ENCODE measurements around the gene MACF1.

The MACF1 gene

GRCh38 chr1:39395357-39395831 is 190.9 kb downstream of the MACF1 start:
- H3K9me3 Mint-ChIP-seq: no peaks in the 10 kb centered on the region
- H3K4me1 Mint-ChIP-seq: peaks cover 89% of the 10 kb centered on the region
- peak overlapping the region; percentile 3 to 69 (median 58) for H3K4me3 Mint-ChIP-seq
- peaks cover 8% of the 10 kb centered on the region for H3K36me3 Mint-ChIP-seq (ENCODE audit: low read depth)
- H3K27me3 Mint-ChIP-seq (ENCODE audit: low read depth): no peaks in the 10 kb centered on the region
- H3K27ac Mint-ChIP-seq: peak overlapping the region; percentile 96 to 99 (median 97)
- no peak for TF ChIP-seq CTCF (IDR thresholded peaks at IDR 0.05; ENCODE audit: unreplicated experiment in 3 of 3)

- H3K36me3 Mint-ChIP-seq (ENCODE audit: low read depth): peaks cover 1% of the 10 kb centered on the region
- no peaks in the 10 kb centered on the region for H3K27me3 Mint-ChIP-seq (ENCODE audit: low read depth)
- H3K4me1 Mint-ChIP-seq: peaks cover 81% of the 10 kb centered on the region
- peak overlapping the region; percentile 96 to 99 (median 97) for H3K27ac Mint-ChIP-seq
- H3K4me3 Mint-ChIP-seq: no peak overlapping the region
- H3K9me3 Mint-ChIP-seq: no peaks in the 10 kb centered on the region
- no peak for TF ChIP-seq CTCF (IDR thresholded peaks at IDR 0.05; ENCODE audit: unreplicated experiment in 3 of 3)
Observed at GRCh38 chr1:39396671-39397070, 192.2 kb downstream of the MACF1 start.

- H3K4me1 Mint-ChIP-seq: peaks cover 77% of the 10 kb centered on the region
- peak overlapping the region; percentile 94 to 96 (median 95) for H3K27ac Mint-ChIP-seq
- H3K36me3 Mint-ChIP-seq (ENCODE audit: low read depth): no peaks in the 10 kb centered on the region
- H3K27me3 Mint-ChIP-seq (ENCODE audit: low read depth): no peaks in the 10 kb centered on the region
- TF ChIP-seq CTCF (IDR thresholded peaks at IDR 0.05; ENCODE audit: unreplicated experiment in 3 of 3): no peak
- H3K4me3 Mint-ChIP-seq: no peak overlapping the region
- no peaks in the 10 kb centered on the region for H3K9me3 Mint-ChIP-seq
Observed at GRCh38 chr1:39397487-39397886, 193.0 kb downstream of the MACF1 start.

- TF ChIP-seq CTCF (IDR thresholded peaks at IDR 0.05; ENCODE audit: unreplicated experiment in 3 of 3): no peak
- peak overlapping the region; percentile 94 to 96 (median 95) for H3K27ac Mint-ChIP-seq
- peaks cover 72% of the 10 kb centered on the region for H3K4me1 Mint-ChIP-seq
- H3K4me3 Mint-ChIP-seq: peak overlapping the region; percentile 45 to 62 (median 51)
- H3K36me3 Mint-ChIP-seq (ENCODE audit: low read depth): no peaks in the 10 kb centered on the region
- H3K27me3 Mint-ChIP-seq (ENCODE audit: low read depth): no peaks in the 10 kb centered on the region
- H3K9me3 Mint-ChIP-seq: no peaks in the 10 kb centered on the region
Observed at GRCh38 chr1:39398278-39399021, 194.0 kb downstream of the MACF1 start.

DNA sequence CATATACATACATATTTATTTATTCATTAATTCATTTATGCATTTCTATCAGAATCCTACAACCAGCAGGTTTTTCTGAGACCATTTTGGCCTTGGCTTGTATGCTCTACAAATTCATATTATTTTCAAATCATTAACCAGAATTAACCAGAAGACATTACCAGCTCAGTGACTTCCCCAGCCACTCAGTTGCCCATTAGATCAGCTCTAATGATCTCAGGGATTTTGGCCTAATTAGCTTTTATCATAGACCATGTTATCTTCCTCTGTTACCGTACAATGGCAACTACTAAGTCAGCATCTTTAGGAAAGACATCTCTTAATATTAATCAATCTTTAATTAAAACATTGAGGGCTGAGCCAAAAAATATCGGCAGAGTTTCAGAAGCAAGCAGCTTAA is 196.6 kb downstream of the MACF1 start:
- peak overlapping the region in 2 of 3 experiments; percentile 35 to 37 for H3K27ac Mint-ChIP-seq
- no peak overlapping the region for H3K4me3 Mint-ChIP-seq
- no peak for TF ChIP-seq CTCF (IDR thresholded peaks at IDR 0.05; ENCODE audit: unreplicated experiment in 3 of 3)
- H3K9me3 Mint-ChIP-seq: no peaks in the 10 kb centered on the region
- no peaks in the 10 kb centered on the region for H3K36me3 Mint-ChIP-seq (ENCODE audit: low read depth)
- H3K27me3 Mint-ChIP-seq (ENCODE audit: low read depth): no peaks in the 10 kb centered on the region
- H3K4me1 Mint-ChIP-seq: peaks cover 63% of the 10 kb centered on the region

GRCh38 chr1:39404876-39405275 is 200.4 kb downstream of the MACF1 start:
- no peak for TF ChIP-seq CTCF (IDR thresholded peaks at IDR 0.05; ENCODE audit: unreplicated experiment in 3 of 3)
- no peaks in the 10 kb centered on the region for H3K27me3 Mint-ChIP-seq (ENCODE audit: low read depth)
- H3K36me3 Mint-ChIP-seq (ENCODE audit: low read depth): peaks cover under 1% of the 10 kb centered on the region
- H3K27ac Mint-ChIP-seq: peak overlapping the region; percentile 88 to 98 (median 98)
- no peak overlapping the region for H3K4me3 Mint-ChIP-seq
- no peaks in the 10 kb centered on the region for H3K9me3 Mint-ChIP-seq
- peaks cover 52% of the 10 kb centered on the region for H3K4me1 Mint-ChIP-seq
